Stimulated activated CD8-positive, alpha-beta memory T cell treated with anti-CD3 and anti-CD28 coated beads, Interleukin-12 subunit alpha, Interleukin-12 subunit beta, amount 100 ng/mL, for 24 hours (primary cell): Measurements from ENCODE around the gene TCFL5.
"Not testable (repeated sequence)": the region's sequence is repeated elsewhere in the genome, so short reads cannot be mapped to it uniquely, and the experiment has no call there.

ENCODE experiments used
- DNase-seq: peaks from one replicate; pipeline ENCODE4 v3.0.0-alpha.2; 2020; ENCODE audit errors: extremely low read depth

TCFL5 gene

DNA sequence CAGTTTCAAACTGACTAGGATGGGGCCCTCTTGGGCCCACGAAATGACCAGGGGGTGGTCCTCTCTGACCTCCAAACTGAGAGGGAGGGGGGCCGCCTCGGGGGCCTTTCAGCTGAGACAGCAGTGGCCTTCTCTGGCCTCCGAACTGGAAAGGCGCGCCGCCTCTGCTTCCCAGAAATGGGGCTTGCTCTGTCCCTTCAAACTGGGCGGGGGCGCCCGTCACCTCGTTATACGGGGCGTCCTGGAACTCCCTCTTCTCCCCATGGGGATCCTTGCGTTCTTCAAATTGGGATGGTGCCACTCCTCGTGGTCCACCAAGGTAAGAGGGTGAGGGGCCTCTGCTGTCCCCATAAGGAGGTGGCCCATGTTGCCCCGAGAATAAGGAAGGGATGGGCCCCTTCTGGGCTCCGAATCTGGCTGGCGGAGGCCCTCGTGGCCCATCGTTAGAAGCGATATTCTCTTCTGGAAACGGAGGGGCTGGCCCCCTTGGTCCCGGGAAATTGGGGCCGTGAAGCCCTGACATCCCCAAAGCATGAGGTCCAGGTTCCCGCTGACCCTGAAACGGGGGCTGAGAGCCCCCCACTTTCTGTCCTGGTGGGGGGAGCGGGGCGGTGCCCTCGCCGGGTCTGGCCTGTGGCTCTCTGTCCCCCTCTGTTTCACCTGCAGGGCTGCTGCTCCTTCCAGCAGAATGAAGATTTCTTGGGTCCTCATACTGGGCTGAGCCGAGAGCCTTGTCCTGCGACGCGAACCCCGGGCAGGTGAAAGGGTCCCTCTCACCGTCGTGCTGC, 18.7 kb upstream of the TCFL5 start:
- no peak for DNase-seq

DNA sequence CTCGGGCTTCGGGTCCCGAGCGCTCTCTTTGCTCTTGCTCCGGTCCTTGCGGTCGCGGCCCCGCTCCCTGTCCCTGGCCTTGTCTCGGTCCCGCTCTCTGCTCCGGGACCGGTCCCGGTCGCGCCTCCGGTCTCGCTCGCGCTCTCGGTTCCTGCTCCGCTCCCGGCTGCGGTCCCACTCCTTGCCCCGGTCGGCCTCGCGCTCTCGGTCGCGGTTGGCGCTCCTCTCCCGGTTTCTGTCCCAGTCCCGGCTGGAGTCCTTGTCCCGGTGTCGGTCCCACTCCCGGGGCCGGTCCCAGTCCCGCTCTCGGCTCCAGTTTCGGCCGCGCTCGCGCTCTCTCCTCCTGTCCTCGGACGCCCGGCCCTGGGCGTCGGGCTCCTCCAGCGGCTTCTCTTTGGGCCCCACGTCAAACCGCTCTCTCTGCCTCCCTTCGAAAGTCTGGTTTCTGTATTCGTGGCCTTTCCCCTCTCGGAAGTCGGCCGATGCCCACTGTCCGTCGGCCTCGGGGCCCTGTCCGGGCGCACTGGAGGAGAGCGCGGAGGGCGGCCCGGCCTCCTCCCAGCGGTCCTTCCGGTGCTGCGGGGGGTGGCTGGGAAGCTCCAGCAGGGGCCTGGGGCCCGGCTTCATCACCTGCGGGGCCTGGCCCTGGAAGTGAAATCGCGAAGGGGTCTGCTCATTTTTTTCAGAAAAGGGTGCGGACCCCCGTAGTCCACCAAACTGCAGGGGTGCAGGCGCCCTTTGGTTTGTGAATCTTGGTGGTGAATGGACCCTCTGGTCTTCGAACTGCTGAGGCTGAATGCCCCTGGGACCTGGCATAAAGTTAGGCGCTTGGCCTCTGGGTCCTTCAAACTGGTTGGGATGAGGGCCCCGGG, 17.9 kb upstream of the TCFL5 start:
- DNase-seq = no peak

- DNase-seq = no peak
Measured at GRCh38 chr20:62878244-62879038, 16.8 kb upstream of the TCFL5 start.

DNA sequence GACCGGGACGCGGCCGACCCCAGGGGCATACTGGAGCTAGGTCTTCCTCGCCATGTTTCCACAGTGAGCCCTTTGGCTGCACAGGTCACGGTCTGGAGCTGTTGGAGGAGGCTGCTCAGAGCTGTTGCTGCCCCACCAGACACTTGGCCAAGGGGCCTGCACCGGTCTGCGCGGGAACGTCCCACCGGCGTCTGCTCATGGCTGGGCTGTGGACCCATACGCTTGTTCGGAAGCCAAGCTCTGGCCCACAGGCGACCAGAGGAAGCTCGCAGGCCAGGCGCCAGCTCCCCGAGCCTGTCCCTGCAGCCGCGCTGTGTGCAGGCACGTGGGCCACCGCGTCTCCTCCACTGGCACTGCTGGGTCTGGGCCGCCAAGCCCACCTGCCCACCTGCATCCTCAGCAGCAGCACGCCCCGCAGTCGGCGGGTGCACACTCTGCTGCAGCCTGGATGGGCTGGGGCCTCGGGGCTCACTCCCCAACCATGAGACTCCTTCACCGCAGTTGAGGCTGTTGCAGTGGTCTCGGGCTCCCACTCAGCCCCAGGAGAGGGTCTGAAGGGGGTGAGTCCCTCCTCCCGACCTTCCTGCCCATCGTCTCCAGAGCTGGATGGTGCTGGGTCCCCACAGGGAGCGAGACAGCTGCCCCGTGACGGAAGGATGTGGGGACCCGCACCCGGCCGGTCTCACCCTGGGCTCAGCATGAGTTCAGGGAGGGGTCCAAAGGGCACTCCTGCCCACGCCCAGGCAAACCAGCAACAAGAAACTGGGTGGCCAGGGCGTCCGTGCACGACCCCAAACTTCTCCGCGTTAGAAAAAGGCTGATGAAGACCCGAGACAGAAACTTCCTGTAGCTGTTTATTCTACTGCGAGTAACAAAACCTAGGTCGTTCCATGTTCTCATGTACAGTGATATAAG, 15.5 kb upstream of the TCFL5 start:
- DNase-seq = no peak

- DNase-seq = no peak
Measured at GRCh38 chr20:62876501-62876901, 14.9 kb upstream of the TCFL5 start.

GRCh38 chr20:62875419-62876361, 14.1 kb upstream of the TCFL5 start:
- DNase-seq = no peak

DNA sequence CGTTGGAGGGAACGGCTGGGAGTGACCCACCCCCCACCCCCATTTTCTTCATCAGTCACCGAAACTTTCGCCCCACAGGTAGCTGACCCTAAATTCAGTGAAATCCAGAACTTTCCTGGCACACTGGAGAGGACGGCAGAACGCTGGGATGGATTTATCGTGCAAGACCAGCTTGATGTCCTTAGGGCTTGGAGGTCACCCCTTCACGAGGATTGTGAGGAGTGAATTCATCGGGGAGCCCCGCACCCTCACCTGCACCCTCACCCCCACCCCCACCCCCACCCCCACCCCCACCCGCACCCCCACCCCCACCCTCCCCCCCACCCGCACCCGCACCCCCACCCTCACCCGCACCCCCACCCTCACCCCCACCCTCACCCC, 13.3 kb upstream of the TCFL5 start:
- DNase-seq = no peak

DNA sequence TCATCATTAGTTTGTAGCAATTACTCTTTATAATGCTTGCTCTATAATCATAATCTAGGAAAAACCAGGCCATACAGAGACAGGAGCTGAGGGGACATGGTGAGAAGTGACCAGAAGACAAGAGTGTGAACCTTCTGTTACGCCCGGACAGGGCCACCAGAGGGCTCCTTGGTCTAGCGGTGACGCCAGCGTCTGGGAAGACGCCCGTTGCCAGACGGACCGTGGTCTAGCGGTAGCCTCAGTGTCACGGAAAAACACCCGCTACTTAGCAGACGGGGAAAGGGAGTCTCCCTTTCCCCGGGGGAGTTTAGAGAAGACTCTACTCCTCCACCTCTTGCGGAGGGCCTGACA, 12.0 kb upstream of the TCFL5 start:
- DNase-seq = not testable (repeated sequence)

DNA sequence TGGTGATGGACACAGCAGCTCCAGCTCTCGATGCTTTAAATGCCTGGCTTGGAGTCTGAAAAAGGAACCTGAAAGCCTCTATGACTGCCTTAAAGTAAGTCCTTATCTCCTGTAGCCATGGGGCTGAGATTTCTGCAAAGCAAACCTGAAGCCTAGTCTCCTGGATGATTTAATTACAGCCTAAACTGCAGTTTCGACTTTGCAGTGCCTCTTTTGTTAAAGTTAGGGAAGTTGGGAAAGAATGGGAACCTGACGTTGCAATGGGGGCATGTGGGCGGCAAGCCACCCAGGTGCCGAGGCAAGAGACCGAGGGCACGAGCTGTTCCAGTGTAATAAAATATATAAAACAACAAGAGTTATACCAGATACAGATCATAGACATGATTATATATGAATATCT, 11.7 kb upstream of the TCFL5 start:
- DNase-seq = no peak

DNA sequence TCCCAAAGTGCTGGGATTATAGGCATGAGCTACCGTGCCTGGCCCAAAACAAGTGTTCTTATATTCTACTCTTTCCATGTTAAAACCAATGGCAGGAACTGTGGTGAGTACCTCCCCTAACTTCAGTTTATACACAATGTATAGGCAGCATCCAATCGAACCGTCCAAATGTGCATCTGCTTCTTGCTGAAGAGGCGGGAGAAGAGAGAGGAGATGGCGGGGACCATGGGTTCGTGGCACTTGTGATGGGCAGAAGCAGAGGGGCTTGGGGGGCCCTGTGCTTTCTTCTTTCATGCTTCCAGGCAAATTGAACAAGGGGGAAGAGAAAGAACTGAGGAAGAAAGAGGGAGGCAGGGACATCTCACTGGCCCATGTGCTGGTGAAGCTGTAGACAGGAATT, 11.2 kb upstream of the TCFL5 start:
- no peak for DNase-seq

DNA sequence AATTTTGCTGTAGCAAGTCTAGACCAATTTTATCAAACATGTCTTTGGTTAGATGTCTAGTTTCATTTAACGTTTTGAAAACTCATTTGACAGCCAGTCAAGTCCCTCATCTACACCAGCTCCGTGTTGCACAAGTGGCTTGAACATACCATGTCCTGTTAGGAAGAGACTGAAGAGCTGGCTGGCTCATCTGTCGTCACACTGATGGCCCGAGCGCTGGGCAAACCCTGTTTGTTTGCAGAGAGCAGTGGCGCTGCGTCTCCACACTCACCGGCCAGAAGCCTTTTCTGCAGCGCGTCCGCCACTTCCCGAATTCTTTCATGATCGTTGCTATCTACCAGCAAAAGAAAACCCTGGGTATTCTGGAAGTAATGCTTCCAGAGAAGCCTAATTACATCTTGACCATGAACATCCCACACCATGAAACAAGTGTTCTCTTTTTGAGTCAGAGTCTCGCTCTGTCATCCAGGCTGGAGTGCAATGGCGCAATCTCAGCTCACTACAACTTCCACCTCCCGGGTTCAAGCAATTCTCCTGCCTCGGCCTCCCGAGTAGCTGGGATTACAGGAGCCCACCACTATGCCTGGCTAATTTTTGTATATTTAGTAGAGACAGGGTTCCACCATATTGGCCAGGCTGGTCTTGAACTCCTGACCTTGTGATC, 10.7 kb upstream of the TCFL5 start:
- no peak for DNase-seq

GRCh38 chr20:62864207-62864606, 2.6 kb upstream of the TCFL5 start:
- no peak for DNase-seq

DNA sequence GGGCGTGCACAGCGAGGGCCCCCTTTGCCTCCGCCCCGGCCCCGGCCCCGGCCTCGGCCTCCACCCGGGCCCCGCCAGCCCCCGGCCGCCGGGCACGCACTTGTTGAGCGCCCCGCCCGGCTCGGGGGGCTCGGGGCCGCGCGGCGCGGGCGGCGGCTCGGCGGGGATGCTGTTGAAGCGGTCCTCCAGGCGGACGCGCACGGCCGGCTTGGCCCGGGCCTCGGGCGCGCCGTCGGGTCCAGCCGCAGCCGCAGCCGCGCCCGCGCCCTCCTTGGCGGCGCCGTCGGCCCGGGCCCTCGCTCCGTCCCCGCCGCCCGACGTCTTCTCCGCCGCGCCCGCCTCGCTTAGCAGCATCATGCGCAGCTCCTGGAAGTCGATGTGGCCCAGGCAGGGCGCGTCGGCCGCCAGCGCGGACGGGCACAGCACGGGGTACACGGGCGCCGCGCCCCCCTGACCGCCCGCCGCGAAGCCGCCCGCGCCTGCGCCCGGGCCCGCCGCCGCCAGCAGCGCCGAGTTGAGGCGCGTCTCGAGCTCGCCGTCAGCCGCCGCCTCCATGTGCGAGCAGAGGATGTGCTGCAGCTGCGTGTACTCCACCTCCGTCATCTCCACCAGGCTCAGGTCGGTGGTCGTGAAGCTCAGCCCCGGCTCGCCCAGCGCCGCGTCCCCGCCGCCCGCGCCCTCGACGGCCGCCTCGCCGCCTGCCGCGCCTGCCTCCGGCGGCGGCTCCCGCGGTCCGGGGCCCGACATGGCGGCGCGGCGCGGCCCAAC, 514 bp downstream of the TCFL5 start:
- no peak for DNase-seq

DNA sequence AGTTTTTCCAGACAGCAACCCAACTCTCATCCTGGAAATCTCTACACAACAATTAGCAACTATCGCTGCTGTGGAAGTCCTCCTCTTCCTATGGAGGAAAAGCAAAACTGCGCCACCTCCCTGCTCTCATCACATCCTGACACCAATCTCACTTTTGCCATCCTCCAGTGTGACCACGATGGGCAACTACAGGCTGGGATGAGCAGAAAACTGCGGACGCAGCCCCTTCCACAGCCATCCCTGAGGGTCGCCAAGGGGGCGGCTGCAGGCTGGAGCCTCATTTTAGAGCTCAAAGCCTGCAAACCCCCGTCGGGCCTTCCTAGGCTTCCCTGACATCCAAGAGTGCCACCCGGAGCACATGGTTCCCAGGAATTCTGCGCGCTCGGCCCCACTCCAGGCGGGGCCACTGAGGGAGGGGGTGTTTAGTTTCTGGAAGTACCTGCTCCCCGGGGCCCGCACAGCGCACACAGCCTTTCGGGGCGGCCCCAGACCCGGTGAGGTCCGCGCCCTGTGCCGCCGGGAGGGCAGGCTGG, 1.2 kb downstream of the TCFL5 start:
- no peak for DNase-seq

GRCh38 chr20:62859721-62860120, 1.9 kb downstream of the TCFL5 start:
- no peak for DNase-seq

DNA sequence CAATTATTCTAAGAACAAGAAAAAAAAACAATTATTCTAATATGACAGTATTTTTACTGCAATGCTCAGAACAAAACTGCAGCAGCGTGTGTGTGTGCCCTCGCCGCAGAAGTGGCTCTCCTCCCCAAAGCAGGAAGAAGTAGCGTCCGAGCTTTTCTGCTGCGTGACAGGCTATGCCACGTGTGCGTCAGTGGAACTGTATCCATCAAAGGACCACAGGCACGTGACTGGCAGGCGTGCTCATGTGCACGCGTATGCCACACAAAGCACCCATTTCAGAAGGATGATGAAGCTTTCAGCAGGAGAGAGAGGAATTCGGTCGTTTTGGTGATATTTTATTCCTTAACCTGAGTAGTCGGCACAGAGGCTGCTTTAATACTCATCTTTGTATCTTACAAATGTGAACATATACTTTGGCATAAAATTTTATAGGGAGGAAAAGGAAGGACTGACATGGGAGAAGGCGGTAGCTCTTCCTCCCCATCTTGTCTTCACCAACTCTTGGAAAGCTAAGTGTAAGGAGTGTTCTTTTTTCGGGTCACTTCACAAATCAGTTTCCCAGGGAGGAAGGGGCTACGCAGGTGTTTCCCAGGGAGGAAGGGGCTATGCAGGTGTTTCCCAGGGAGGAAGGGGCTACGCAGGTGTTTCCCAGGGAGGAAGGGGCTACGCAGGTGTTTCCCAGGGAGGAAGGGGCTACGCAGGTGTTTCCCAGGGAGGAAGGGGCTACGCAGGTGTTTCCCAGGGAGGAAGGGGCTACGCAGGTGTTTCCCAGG, 3.4 kb downstream of the TCFL5 start:
- no peak for DNase-seq

DNA sequence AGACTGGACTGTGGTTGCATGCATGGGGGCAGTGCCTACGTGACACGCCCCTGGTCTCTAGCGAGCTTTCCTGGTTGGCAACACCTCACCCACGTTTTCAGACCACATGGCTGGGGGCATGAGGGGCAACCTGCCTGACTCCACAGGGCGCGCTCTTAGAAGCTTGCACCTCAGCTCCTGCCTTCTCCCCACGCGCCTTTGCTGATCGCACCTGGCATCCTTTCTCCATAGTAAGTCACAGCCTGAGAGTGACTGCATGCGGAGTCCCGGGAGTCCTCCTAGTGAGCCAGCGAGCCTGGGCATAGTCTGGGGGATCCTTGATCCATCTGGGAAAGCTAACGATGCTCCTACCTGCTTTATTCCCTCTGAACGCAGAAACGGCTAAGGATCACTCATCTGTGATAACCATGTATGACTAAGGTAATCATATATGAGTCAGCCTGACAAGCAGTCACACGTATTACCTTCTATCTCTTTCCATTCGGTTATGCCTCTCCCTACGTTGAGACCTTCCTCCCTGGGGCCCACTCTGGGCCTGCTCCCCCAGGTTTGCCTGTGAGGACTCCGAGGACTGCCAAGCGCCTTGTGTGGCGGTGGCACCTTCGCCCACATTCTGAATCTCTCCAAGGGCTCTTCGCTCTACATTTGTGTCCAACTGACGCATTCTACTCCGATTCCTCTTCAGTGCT, 4.5 kb downstream of the TCFL5 start:
- no peak for DNase-seq
